ENCODE measurements around the gene CENPB.

The CENPB gene

DNA sequence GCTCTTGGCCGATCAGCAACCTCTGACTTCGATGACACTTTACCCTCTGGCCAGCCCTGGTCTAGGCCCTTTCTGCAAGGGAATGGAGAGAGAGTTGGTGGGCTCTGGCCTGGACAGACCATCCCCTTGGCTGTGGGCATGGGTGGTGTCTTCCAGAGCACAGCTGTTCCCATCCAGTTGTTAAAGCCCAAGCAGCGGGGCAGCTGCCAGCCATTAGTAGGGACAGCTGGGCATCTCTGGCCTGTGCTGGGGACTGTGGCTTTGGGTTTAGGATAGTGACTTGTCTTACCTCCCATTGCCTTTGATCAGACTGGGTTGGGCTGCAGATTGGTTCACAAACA is 12.3 kb upstream of the CENPB start:
- TF ChIP-seq, protein P1, sequence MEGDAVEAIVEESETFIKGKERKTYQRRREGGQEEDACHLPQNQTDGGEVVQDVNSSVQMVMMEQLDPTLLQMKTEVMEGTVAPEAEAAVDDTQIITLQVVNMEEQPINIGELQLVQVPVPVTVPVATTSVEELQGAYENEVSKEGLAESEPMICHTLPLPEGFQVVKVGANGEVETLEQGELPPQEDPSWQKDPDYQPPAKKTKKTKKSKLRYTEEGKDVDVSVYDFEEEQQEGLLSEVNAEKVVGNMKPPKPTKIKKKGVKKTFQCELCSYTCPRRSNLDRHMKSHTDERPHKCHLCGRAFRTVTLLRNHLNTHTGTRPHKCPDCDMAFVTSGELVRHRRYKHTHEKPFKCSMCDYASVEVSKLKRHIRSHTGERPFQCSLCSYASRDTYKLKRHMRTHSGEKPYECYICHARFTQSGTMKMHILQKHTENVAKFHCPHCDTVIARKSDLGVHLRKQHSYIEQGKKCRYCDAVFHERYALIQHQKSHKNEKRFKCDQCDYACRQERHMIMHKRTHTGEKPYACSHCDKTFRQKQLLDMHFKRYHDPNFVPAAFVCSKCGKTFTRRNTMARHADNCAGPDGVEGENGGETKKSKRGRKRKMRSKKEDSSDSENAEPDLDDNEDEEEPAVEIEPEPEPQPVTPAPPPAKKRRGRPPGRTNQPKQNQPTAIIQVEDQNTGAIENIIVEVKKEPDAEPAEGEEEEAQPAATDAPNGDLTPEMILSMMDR (IDR thresholded peaks at IDR 0.05; ENCODE audit: low read depth, low read length), result no peak
- Histone ChIP-seq H3K4me1 (peaks cover 37% of the 10 kb centered on the region), H3K9me3 (no peaks in the 10 kb centered on the region), H3K27me3 (no peaks in the 10 kb centered on the region), H3K36me3 (peaks cover 53% of the 10 kb centered on the region), H3K4me3 (ENCODE audit: low read depth, low read length) (peak overlapping the region; percentile 7)
- DNase-seq, result no peak

DNA sequence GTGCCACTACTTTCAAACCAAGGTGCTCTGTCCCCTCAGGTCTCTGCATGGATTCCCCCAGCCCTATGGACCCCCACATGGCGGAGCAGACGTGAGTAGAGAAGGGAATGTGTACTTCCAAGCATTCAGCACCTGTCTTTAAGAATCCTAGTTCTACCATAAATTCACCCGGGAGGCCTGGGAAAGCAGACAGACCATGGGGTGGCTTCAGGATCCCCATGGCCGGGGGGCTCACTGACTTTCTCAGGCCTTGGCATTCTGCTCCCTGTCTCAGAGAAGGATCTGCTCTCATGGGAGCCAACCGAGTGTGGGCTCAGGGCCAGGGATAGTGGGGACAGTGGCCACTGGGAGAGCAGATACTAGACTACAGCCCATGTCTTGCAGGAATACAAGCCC is 11.8 kb upstream of the CENPB start:
- Histone ChIP-seq H3K4me3 (ENCODE audit: low read depth, low read length) (peak overlapping the region; percentile 7), H3K36me3 (peaks cover 48% of the 10 kb centered on the region), H3K4me1 (peaks cover 37% of the 10 kb centered on the region), H3K27me3 (no peaks in the 10 kb centered on the region), H3K9me3 (no peaks in the 10 kb centered on the region)
- no peak for DNase-seq
- TF ChIP-seq, protein P1 (IDR thresholded peaks at IDR 0.05; ENCODE audit: low read depth, low read length), result no peak

DNA sequence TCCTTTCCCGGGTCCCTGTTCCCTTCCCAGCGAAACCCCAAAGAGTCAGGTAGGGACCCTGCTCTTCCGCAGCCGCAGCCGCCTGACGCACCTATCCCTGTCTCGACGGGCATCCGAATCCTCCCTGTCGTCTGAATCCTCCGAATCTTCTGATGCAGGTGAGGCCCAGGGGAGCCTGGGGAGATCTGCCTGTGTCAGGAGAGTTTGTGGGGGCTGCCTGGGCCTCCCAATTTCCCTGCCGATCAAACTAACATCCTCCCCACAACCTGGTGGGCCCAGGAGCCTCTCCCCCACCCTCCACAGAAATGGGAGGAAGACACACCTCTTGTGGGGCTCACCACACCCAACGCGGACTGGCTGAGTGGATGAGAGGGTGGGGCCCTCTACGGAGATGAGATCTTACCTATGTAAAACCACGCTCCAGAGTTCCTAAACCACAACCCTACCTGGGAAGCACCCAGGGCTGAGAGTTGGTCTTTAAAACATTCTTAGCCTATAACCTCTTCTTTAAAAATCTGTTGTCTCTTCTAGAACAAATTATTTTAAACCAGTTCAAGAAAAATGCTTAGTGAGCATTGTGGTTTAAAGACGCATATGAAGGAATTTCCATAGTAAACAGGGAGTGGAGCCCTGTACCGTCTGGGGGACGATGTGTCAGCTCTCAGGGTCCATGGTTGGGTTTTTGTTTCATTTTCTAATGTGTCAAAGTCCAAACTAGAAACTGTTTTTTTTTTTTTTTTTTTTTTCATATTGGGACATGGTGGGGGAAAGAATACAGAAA is 11.2 kb upstream of the CENPB start:
- peaks cover 37% of the 10 kb centered on the region for H3K4me1 ChIP-seq
- H3K9me3 ChIP-seq, result no peaks in the 10 kb centered on the region
- TF ChIP-seq, protein P1 (IDR thresholded peaks at IDR 0.05; ENCODE audit: low read depth, low read length), result no peak
- no peaks in the 10 kb centered on the region for H3K27me3 ChIP-seq
- no peak for DNase-seq
- peak overlapping the region; percentile 95 for H3K4me3 ChIP-seq (ENCODE audit: low read depth, low read length)
- peaks cover 42% of the 10 kb centered on the region for H3K36me3 ChIP-seq

DNA sequence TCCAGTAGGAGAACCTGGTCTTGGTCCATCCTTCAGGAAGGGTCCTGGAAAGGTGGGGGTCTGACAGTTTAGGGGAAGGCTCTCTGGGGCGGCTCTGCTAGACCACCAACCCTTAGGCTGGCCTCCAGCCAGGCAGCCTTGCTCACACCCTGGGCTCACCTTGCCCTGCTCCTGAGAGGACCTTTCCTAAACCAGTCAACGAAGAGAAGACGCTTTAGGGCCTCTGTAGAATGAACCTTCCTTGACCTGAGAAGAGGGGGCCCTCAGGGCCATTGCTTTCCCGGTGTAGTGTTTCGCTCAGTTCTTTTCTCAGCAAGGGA is 10.6 kb upstream of the CENPB start:
- TF ChIP-seq, protein P1 (IDR thresholded peaks at IDR 0.05; ENCODE audit: low read depth, low read length), result no peak
- DNase-seq, result no peak
- H3K4me3 ChIP-seq (ENCODE audit: low read depth, low read length), result peak overlapping the region; percentile 95
- peaks cover 36% of the 10 kb centered on the region for H3K36me3 ChIP-seq
- H3K4me1 ChIP-seq, result peaks cover 37% of the 10 kb centered on the region
- H3K27me3 ChIP-seq, result no peaks in the 10 kb centered on the region
- H3K9me3 ChIP-seq, result no peaks in the 10 kb centered on the region

DNA sequence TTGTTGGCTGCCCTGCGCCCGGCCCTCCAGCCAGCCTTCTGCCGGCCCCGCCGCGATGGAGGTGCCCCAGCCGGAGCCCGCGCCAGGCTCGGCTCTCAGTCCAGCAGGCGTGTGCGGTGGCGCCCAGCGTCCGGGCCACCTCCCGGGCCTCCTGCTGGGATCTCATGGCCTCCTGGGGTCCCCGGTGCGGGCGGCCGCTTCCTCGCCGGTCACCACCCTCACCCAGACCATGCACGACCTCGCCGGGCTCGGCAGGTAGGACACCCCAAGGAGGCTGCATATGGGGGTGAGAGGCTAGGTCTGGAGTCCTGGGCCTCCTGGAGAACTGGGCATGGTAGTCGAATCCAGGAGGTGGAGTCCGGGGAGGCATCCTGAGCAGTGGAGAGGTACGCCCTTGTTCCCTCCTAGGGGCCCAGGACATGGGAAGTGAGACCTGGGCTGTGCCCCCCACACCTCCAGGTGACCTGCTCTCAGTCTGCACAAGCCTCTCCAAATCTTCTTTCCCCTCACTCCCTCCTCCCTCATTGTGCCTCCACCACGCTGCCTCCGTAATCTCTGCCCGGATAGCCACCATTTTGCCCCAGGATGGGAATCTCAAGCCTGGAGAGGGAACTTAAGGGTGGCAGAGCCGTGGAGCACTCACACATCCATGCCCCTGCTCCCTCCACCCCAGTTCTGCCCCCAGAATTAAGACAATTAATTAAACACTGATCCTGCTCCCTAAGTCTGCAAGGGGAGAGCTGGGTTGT is 10.1 kb upstream of the CENPB start:
- DNase-seq, result no peak
- Histone ChIP-seq H3K9me3 (no peaks in the 10 kb centered on the region), H3K27me3 (no peaks in the 10 kb centered on the region), H3K4me1 (peaks cover 37% of the 10 kb centered on the region), H3K4me3 (ENCODE audit: low read depth, low read length) (peak overlapping the region; percentile 95), H3K36me3 (peaks cover 31% of the 10 kb centered on the region)
- TF ChIP-seq, protein P1 (IDR thresholded peaks at IDR 0.05; ENCODE audit: low read depth, low read length), result no peak

Measured in BE2C (cell line).